Measurements from ENCODE around the gene CNTROB. TPM values are rescaled to one million over a fixed set of nuclear protein-coding genes. Genes with fewer than 3 reads are reported as not detected.

The CNTROB gene
- total RNA-seq, 1 experiment from 2014 or later, result 62.3 TPM

DNA sequence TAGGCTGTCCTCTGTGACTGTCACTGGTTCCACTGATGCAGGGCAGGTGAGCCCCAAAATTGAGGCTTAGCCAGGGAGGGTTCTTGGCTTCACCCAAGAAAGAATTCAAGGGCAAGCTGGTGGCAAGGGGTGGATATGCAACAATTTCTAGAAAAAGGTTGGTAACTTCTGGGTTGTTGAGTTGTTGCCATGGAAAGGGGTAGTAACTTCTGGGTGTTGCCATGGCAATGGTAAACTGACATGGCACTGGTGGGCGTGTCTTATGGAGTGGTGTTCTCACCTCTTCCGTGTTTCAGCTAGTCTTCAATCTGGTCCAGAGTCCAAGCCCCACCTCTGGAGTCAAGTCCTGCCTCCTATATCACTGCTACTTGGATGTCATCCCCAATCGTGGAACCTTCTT lies 60.9 kb downstream of the CNTROB start:
- TF ChIP-seq EZH2 (IDR thresholded peaks at IDR 0.05; ENCODE audit: low read depth), result no peak
- TF ChIP-seq, protein P1, sequence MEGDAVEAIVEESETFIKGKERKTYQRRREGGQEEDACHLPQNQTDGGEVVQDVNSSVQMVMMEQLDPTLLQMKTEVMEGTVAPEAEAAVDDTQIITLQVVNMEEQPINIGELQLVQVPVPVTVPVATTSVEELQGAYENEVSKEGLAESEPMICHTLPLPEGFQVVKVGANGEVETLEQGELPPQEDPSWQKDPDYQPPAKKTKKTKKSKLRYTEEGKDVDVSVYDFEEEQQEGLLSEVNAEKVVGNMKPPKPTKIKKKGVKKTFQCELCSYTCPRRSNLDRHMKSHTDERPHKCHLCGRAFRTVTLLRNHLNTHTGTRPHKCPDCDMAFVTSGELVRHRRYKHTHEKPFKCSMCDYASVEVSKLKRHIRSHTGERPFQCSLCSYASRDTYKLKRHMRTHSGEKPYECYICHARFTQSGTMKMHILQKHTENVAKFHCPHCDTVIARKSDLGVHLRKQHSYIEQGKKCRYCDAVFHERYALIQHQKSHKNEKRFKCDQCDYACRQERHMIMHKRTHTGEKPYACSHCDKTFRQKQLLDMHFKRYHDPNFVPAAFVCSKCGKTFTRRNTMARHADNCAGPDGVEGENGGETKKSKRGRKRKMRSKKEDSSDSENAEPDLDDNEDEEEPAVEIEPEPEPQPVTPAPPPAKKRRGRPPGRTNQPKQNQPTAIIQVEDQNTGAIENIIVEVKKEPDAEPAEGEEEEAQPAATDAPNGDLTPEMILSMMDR (conservative IDR thresholded peaks at IDR 0.05), result no peak
- H3K36me3 ChIP-seq (ENCODE audit: low read depth), result no peaks in the 10 kb centered on the region
- no peak overlapping the region for H3K4me2 ChIP-seq
- no peak for DNase-seq
- intact Hi-C loops (cut with micrococcal nuclease; ENCODE audit: unreplicated experiment), result loop anchor here (5.0 kb wide), 1 partner anchor 64 kb away; no protein-coding TSS in a partner anchor
- BruUV-seq (replicated peaks), result no TSS peak
- H3K9me2 ChIP-seq (ENCODE audit: insufficient read depth), result no peaks in the 10 kb centered on the region
- no peaks in the 10 kb centered on the region for H3K79me2 ChIP-seq (ENCODE audit: low read depth)
- H2AFZ ChIP-seq, result no peak overlapping the region
- no peaks in the 10 kb centered on the region for H3K27me3 ChIP-seq (ENCODE audit: insufficient read depth, low read depth)
- ChIA-PET POLR2A (ENCODE audit: unreplicated experiment) (interaction anchor here (0.7 kb wide), 1 partner anchor 231 kb away, joined by 3 read pairs; no protein-coding TSS in a partner anchor), CTCF (interaction anchor here (0.9 kb wide), 1 partner anchor 49 kb away, joined by 3 read pairs; no protein-coding TSS in a partner anchor)
- no peaks in the 10 kb centered on the region for H3K9me3 ChIP-seq (ENCODE audit: insufficient read depth, low read depth)
- H3K4me1 ChIP-seq (replicated peaks; ENCODE audit: insufficient read depth), result peaks cover 8% of the 10 kb centered on the region; the same call in 1 of the 2 replicates
- H4K20me1 ChIP-seq (ENCODE audit: insufficient read depth), result no peaks in the 10 kb centered on the region
- no peak overlapping the region for H3K27ac ChIP-seq
- peaks cover 19% of the 10 kb centered on the region; the same call in 1 of the 2 replicates for H3F3A ChIP-seq (ENCODE audit: insufficient read depth, low read depth)
- no peak overlapping the region for H3K4me3 ChIP-seq

- Histone ChIP-seq H3K79me2 (ENCODE audit: low read depth) (no peaks in the 10 kb centered on the region), H3K4me2 (no peak overlapping the region), H3K27me3 (ENCODE audit: insufficient read depth, low read depth) (no peaks in the 10 kb centered on the region), H3K36me3 (ENCODE audit: low read depth) (no peaks in the 10 kb centered on the region), H3F3A (ENCODE audit: insufficient read depth, low read depth) (peaks cover 18% of the 10 kb centered on the region; the same call in 1 of the 2 replicates), H4K20me1 (ENCODE audit: insufficient read depth) (no peaks in the 10 kb centered on the region), H3K4me1 (replicated peaks; ENCODE audit: insufficient read depth) (peaks cover 8% of the 10 kb centered on the region; the same call in 1 of the 2 replicates), H3K9me3 (ENCODE audit: insufficient read depth, low read depth) (no peaks in the 10 kb centered on the region), H3K4me3 (no peak overlapping the region), H2AFZ (no peak overlapping the region), H3K27ac (no peak overlapping the region), H3K9me2 (ENCODE audit: insufficient read depth) (no peaks in the 10 kb centered on the region)
- CTCF ChIA-PET, result no interaction called here
- DNase-seq, result no peak
- intact Hi-C loops (cut with micrococcal nuclease; ENCODE audit: unreplicated experiment), result loop anchor here (5.0 kb wide), 1 partner anchor 63 kb away; no protein-coding TSS in a partner anchor
- BruUV-seq (replicated peaks), result no TSS peak
- no peak for TF ChIP-seq EZH2 (IDR thresholded peaks at IDR 0.05; ENCODE audit: low read depth)
- TF ChIP-seq, protein P1 (conservative IDR thresholded peaks at IDR 0.05), result no peak
- POLR2A ChIA-PET (ENCODE audit: unreplicated experiment), result no interaction called here
Observed at GRCh38 chr17:7993972-7994589, 62.1 kb downstream of the CNTROB start.

DNA sequence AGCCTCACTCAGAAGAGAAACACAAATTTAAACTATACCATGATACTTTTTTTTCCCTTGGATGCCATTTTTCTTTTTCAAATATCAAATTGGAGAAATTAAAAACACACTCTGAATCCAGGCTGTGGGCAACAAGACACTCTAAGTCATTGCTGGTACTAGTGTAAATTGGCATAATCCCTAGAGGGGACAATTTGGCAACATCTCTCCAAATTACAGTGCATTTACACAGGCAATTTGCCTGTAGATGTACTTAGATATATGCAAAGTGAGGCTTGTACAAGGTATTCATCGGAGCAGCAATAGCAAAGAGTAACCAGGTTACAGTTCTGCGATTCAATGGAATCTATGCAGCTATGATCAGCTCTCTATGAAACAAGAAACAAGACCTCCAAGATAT lies 63.7 kb downstream of the CNTROB start:
- TF ChIP-seq, protein P1 (conservative IDR thresholded peaks at IDR 0.05), result no peak
- TF ChIP-seq EZH2 (IDR thresholded peaks at IDR 0.05; ENCODE audit: low read depth), result no peak
- Histone ChIP-seq H4K20me1 (ENCODE audit: insufficient read depth) (no peaks in the 10 kb centered on the region), H3K36me3 (ENCODE audit: low read depth) (no peaks in the 10 kb centered on the region), H3K9me2 (ENCODE audit: insufficient read depth) (no peaks in the 10 kb centered on the region), H3K4me2 (no peak overlapping the region), H3K27ac (no peak overlapping the region), H3K9me3 (ENCODE audit: insufficient read depth, low read depth) (no peaks in the 10 kb centered on the region), H3K79me2 (ENCODE audit: low read depth) (no peaks in the 10 kb centered on the region), H2AFZ (no peak overlapping the region), H3K4me1 (replicated peaks; ENCODE audit: insufficient read depth) (peaks cover 8% of the 10 kb centered on the region; the same call in 1 of the 2 replicates), H3K4me3 (no peak overlapping the region), H3K27me3 (ENCODE audit: insufficient read depth, low read depth) (no peaks in the 10 kb centered on the region), H3F3A (ENCODE audit: insufficient read depth, low read depth) (peaks cover 14% of the 10 kb centered on the region; the same call in 1 of the 2 replicates)
- intact Hi-C loops (cut with micrococcal nuclease; ENCODE audit: unreplicated experiment), result no loop called here
- ChIA-PET CTCF (no interaction called here), POLR2A (ENCODE audit: unreplicated experiment) (no interaction called here)
- no TSS peak for BruUV-seq (replicated peaks)
- DNase-seq, result no peak
